Gastrocnemius medialis (tissue), 4 donors: ENCODE measurements around the gene VIPR2.

Experiments
- CTCF ChIP-seq, 5 experiments: fragments of 450-650 bp in 3 of 5; fragments of 200-600 bp in 2 of 5; sonication (generic) in 2 of 5; IDR thresholded peaks in 4 of 5; conservative IDR thresholded peaks in 1 of 5; 1 replicate in 4 of 5; 2 replicates in 1 of 5; pipeline ENCODE4 v1.5.1; 2016 to 2019; ENCODE audit warnings: antibody characterized with exemption in 5 of 5, mild to moderate bottlenecking in 3 of 5, moderate library complexity in 3 of 5
- POLR2A ChIP-seq, 2 donors: fragments of 450-650 bp; IDR thresholded peaks; one replicate each; pipeline ENCODE4 v1.6.1; 2017; ENCODE audit warnings: antibody characterized with exemption in 2 of 2, mild to moderate bottlenecking in 2 of 2, moderate library complexity in 2 of 2

GRCh38 chr7:159051916-159052315 is 92.8 kb downstream of the VIPR2 start:
- TF ChIP-seq CTCF (IDR thresholded peaks at IDR 0.05 in 4 of 5, conservative IDR thresholded peaks at IDR 0.05 in 1 of 5), result no peak
- no peak for TF ChIP-seq POLR2A (IDR thresholded peaks at IDR 0.05)
